ENCODE results near the gene ZEB2.
A peak's percentile ranks its signal among the peaks of the same experiment; 100 is the strongest.
"Not testable (repeated sequence)": the region's sequence is repeated elsewhere in the genome, so short reads cannot be mapped to it uniquely, and the experiment has no call there.

Gene ZEB2

GRCh38 chr2:144376926-144377325 is 143.0 kb downstream of the ZEB2 start:
- DNase-seq: no peak

GRCh38 chr2:144376460-144376859 is 143.5 kb downstream of the ZEB2 start:
- DNase-seq: no peak

- DNase-seq: no peak
Measured at GRCh38 chr2:144374163-144374661, 145.7 kb downstream of the ZEB2 start.

- no peak for DNase-seq
Measured at GRCh38 chr2:144372410-144373080, 147.4 kb downstream of the ZEB2 start.

GRCh38 chr2:144370937-144371584 is 148.9 kb downstream of the ZEB2 start:
- DNase-seq: no peak

GRCh38 chr2:144369416-144369815 is 150.5 kb downstream of the ZEB2 start:
- DNase-seq: no peak

- no peak for DNase-seq
Measured at GRCh38 chr2:144366825-144367429, 153.0 kb downstream of the ZEB2 start.

- DNase-seq: no peak
Measured at GRCh38 chr2:144364944-144365738, 154.8 kb downstream of the ZEB2 start.

GRCh38 chr2:144364247-144364646 is 155.7 kb downstream of the ZEB2 start:
- not testable (repeated sequence) for DNase-seq

- no peak for DNase-seq
Measured at GRCh38 chr2:144362401-144362800, 157.5 kb downstream of the ZEB2 start.

- no peak for DNase-seq
Measured at GRCh38 chr2:144361742-144362141, 158.2 kb downstream of the ZEB2 start.

GRCh38 chr2:144359684-144360083 is 160.2 kb downstream of the ZEB2 start:
- DNase-seq: no peak

- no peak for DNase-seq
Measured at GRCh38 chr2:144358979-144359541, 160.9 kb downstream of the ZEB2 start.

- DNase-seq: no peak
Measured at GRCh38 chr2:144358374-144358964, 161.4 kb downstream of the ZEB2 start.

- DNase-seq: peak; percentile 51 to 92
Measured at GRCh38 chr2:144357623-144358373, 162.1 kb downstream of the ZEB2 start.

- no peak for DNase-seq
Measured at GRCh38 chr2:144356402-144356801, 163.5 kb downstream of the ZEB2 start.

GRCh38 chr2:144354953-144355352 is 165.0 kb downstream of the ZEB2 start:
- no peak for DNase-seq

- DNase-seq: no peak
Measured at GRCh38 chr2:144351687-144352086, 168.2 kb downstream of the ZEB2 start.

- DNase-seq: no peak
Measured at GRCh38 chr2:144350151-144350802, 169.6 kb downstream of the ZEB2 start.

- no peak for DNase-seq
Measured at GRCh38 chr2:144349674-144350073, 170.2 kb downstream of the ZEB2 start.

GRCh38 chr2:144348846-144349245 is 171.1 kb downstream of the ZEB2 start:
- no peak for DNase-seq

Measured in SW 1271 (cell line).